ENCODE data around the gene AKAP6. TPM values are rescaled to one million over a fixed set of nuclear protein-coding genes. Genes with fewer than 3 reads are reported as not detected.
A peak's percentile ranks its signal among the peaks of the same experiment; 100 is the strongest.

Gene AKAP6
- total RNA-seq, 1 donor from 2014 or later = 8.5 TPM

DNA sequence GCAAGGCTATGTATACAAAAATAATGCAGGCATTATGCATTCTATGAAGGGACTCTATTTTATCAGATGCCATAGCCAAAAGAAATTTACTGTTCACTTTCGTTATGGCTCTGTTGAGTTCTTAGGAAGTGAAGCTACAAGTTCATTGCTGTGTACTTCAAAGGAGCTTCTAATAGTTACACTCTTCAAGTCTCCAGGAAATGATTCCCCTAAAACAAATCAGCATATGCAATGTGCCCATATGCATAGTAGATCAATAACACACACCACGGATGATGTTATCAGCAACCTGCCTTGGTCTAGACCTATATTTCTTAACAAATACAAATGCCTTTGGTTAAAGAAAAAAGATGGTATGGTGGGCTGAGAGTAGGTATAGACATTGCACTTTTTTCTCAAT, 83.4 kb downstream of the AKAP6 start:
- Mint-ChIP-seq H3K4me1 (peaks cover 37% of the 10 kb centered on the region), H3K27ac (no peak overlapping the region), H3K36me3 (no peaks in the 10 kb centered on the region), H3K4me3 (no peak overlapping the region), H3K27me3 (ENCODE audit: low read depth) (no peaks in the 10 kb centered on the region), H3K9me3 (no peaks in the 10 kb centered on the region)
- TF ChIP-seq, protein P1, sequence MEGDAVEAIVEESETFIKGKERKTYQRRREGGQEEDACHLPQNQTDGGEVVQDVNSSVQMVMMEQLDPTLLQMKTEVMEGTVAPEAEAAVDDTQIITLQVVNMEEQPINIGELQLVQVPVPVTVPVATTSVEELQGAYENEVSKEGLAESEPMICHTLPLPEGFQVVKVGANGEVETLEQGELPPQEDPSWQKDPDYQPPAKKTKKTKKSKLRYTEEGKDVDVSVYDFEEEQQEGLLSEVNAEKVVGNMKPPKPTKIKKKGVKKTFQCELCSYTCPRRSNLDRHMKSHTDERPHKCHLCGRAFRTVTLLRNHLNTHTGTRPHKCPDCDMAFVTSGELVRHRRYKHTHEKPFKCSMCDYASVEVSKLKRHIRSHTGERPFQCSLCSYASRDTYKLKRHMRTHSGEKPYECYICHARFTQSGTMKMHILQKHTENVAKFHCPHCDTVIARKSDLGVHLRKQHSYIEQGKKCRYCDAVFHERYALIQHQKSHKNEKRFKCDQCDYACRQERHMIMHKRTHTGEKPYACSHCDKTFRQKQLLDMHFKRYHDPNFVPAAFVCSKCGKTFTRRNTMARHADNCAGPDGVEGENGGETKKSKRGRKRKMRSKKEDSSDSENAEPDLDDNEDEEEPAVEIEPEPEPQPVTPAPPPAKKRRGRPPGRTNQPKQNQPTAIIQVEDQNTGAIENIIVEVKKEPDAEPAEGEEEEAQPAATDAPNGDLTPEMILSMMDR (IDR thresholded peaks at IDR 0.05; ENCODE audit: unreplicated experiment) = no peak
- no peak for DNase-seq (ENCODE audit: low spot score in 2 of 2, unreplicated experiment in 2 of 2)

DNA sequence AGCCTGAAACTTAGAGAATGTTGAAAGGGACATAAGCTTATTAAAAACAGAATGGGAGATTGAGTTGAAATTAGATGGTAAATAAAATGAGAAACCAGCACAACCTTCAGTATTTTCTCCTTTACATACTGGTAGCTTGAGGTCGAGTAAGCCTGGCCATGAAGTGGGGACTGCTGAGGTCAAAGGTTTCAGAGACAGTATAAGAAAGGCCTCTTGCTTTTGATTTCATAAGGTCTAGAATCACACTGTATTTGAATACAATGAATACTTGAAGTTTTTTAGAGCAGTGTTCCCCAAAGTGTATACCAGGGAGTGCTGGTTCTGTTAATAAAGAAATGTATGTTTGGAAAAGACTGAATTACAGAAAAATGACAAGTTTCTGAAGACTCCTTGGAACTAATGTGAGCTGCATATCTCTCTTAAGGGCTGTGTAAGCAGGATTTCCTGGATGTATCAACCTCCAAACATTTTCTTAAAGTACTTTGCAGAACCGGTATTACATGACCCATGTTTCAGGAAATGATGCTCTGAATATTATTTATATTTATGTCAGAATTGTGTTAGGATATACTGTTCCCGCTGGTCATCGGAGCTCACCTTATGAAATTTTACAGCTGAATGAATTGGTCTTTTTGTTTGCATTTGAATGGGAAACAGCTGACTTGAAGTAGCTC, 85.0 kb downstream of the AKAP6 start:
- Mint-ChIP-seq H3K4me3 (no peak overlapping the region), H3K4me1 (peaks cover 36% of the 10 kb centered on the region)

DNA sequence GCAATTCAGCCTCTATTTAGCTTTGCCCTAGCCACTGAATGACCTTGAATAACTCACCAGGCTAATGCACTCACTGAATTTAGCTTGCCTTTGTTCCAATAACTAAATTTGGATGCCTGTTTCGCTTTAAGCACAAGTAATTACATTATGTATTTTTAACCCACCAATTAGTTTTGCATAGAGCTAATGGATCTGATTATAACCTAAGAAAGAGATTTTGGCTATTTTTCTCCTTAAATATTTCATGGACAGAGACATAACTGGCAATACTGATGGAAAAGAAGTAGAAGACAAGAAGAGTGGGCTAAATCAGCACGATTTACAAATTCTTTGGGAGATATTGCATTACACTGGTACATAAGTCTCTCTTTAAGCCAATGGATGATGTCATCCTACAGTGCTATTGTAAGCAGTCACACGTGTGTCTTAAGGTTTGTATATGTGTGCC, 85.7 kb downstream of the AKAP6 start:
- H3K36me3 Mint-ChIP-seq = no peaks in the 10 kb centered on the region
- no peak overlapping the region for H3K4me3 Mint-ChIP-seq
- peaks cover 33% of the 10 kb centered on the region for H3K4me1 Mint-ChIP-seq
- H3K9me3 Mint-ChIP-seq = no peaks in the 10 kb centered on the region
- no peak for DNase-seq (ENCODE audit: low spot score in 2 of 2, unreplicated experiment in 2 of 2)
- H3K27me3 Mint-ChIP-seq (ENCODE audit: low read depth) = no peaks in the 10 kb centered on the region
- H3K27ac Mint-ChIP-seq = no peak overlapping the region
- TF ChIP-seq, protein P1 (IDR thresholded peaks at IDR 0.05; ENCODE audit: unreplicated experiment) = no peak

More for the DNA sequence above, 85.0 kb downstream of the AKAP6 start:
- DNase-seq (ENCODE audit: low spot score in 2 of 2, unreplicated experiment in 2 of 2) = no peak
- Mint-ChIP-seq H3K27me3 (ENCODE audit: low read depth) (no peaks in the 10 kb centered on the region), H3K27ac (no peak overlapping the region), H3K36me3 (no peaks in the 10 kb centered on the region), H3K9me3 (no peaks in the 10 kb centered on the region)
- TF ChIP-seq, protein P1 (IDR thresholded peaks at IDR 0.05; ENCODE audit: unreplicated experiment) = no peak

- H3K27ac Mint-ChIP-seq = peak overlapping the region; percentile 13
- no peak for DNase-seq (ENCODE audit: low spot score in 2 of 2, unreplicated experiment in 2 of 2)
- H3K4me3 Mint-ChIP-seq = no peak overlapping the region
- H3K4me1 Mint-ChIP-seq = peaks cover 31% of the 10 kb centered on the region
- peaks cover 7% of the 10 kb centered on the region for H3K9me3 Mint-ChIP-seq
- H3K27me3 Mint-ChIP-seq (ENCODE audit: low read depth) = no peaks in the 10 kb centered on the region
- TF ChIP-seq, protein P1 (IDR thresholded peaks at IDR 0.05; ENCODE audit: unreplicated experiment) = no peak
- no peaks in the 10 kb centered on the region for H3K36me3 Mint-ChIP-seq
Observed at GRCh38 chr14:32417956-32418552, 89.0 kb downstream of the AKAP6 start.

DNA sequence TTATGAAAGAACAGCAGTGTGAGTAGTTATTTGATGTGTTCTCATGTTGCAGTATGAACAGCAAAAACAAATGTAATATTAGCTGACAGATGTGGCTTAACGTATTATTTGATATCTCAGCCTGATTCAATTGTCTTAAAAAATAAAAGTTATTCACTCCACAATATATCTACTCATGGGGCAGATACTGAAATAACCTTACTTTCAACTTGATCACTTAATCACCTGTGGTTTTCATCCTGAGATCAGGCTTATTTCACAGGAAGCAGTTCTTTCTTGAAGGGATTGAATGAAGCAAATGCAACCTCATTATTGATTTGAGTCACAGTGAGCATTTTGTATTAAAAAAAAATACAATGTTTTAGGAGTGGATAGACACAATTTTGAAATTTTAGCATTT, 90.3 kb downstream of the AKAP6 start:
- TF ChIP-seq, protein P1 (IDR thresholded peaks at IDR 0.05; ENCODE audit: unreplicated experiment) = no peak
- no peak overlapping the region for H3K4me3 Mint-ChIP-seq
- peaks cover 23% of the 10 kb centered on the region for H3K4me1 Mint-ChIP-seq
- H3K36me3 Mint-ChIP-seq = no peaks in the 10 kb centered on the region
- H3K9me3 Mint-ChIP-seq = peaks cover 12% of the 10 kb centered on the region
- no peak for DNase-seq (ENCODE audit: low spot score in 2 of 2, unreplicated experiment in 2 of 2)
- H3K27me3 Mint-ChIP-seq (ENCODE audit: low read depth) = no peaks in the 10 kb centered on the region
- H3K27ac Mint-ChIP-seq = peak overlapping the region; percentile 37

Data from mesothelial cell of epicardium (in vitro differentiated cells).